Right lobe of liver (tissue), 6 donors: Measurements from ENCODE around the gene MPPED1. TPM values are rescaled to one million over a fixed set of nuclear protein-coding genes. Genes with fewer than 3 reads are reported as not detected.

Experiments
- ATAC-seq, 4 donors: fragments of 200-7000 bp; cut with Tn5 transposase; one replicate each; pipeline ENCODE4 v1.9.1; 2020; ENCODE audit warnings: mild to moderate bottlenecking in 4 of 4, moderate library complexity in 4 of 4
- DNase-seq, 3 donors: peaks; one replicate each; pipeline ENCODE4 v3.0.0-alpha.2; 2020
- H3K27ac ChIP-seq, 3 donors: fragments of 200-600 bp; one replicate each; pipeline ENCODE4 v1.8.0; 2022
- H3K27me3 ChIP-seq, 2 donors: fragments of 200-600 bp; one replicate each; pipeline ENCODE4 v1.8.0; 2022
- H3K36me3 ChIP-seq, 4 donors: fragments of 200-600 bp; sonication (generic) in 1 of 4; one replicate each; pipeline versions ENCODE4 v1.5.1 to v1.8.0; 2017 to 2022; ENCODE audit warnings: control low read depth in 1 of 4
- H3K4me1 ChIP-seq, 4 donors: fragments of 200-600 bp; sonication (generic) in 1 of 4; one replicate each; pipeline versions ENCODE4 v1.5.1 to v1.8.0; 2017 to 2022; ENCODE audit warnings: control low read depth in 1 of 4
- H3K4me3 ChIP-seq, 3 donors: fragments of 200-600 bp; one replicate each; pipeline ENCODE4 v1.8.0; 2022
- H3K9me3 ChIP-seq, 4 donors: fragments of 200-600 bp; sonication (generic) in 1 of 4; one replicate each; pipeline versions ENCODE4 v1.5.1 to v1.8.0; 2017 to 2022; ENCODE audit warnings: control low read depth in 1 of 4
- POLR2A ChIP-seq: fragments of 450-650 bp; IDR thresholded peaks from one replicate; pipeline ENCODE4 v1.6.1; 2017; ENCODE audit warnings: antibody characterized with exemption, mild to moderate bottlenecking
- WGBS: methylation state at CpG from one replicate; pipeline ENCODE4 v1.1.6; 2018; ENCODE audit warnings: low coverage, low lambda C conversion rate; ENCODE audit not compliant: insufficient coverage; ENCODE audit errors: missing lambda C conversion rate; 5-methylcytosine and 5-hydroxymethylcytosine counted together
- intact Hi-C, 2 donors: fragments of 100-400 bp; cut with DNase I; formaldehyde crosslinking; loops; one replicate each; pipeline versions ENCODE4 v1.11.2 to v1.14.1; 2022
- total RNA-seq, 6 experiments: library from RNA; depleted of rRNA in 2 of 6; stranded (reverse); fragments of >200 nt in 2 of 6; fragmentation: NEBNext Ultra II Directional in 3 of 6; extraction: Animal tissue kit (Norgen Biotek cat#: 25700) in 3 of 6; gene quantifications; one replicate each; pipeline versions ENCODE4 v1.1.0 to v1.2.4, GENCODE V29; 2016 to 2023
- TF ChIP-seq, protein P1 (sequence below), 4 donors: fragments of 200-600 bp in 3 of 4; fragments of 450-650 bp in 1 of 4; IDR thresholded peaks; one replicate each; pipeline versions ENCODE4 v1.5.1 to v1.8.0; 2016 to 2022; ENCODE audit warnings: antibody characterized with exemption in 4 of 4, mild to moderate bottlenecking in 2 of 4
- donor health status: DM: no; HTN: yes; CAD: no.
- donor health status: DM: no; HTN: no; CAD: no.
- donor health status: DM: no; HTN: no; CAD: no.
- donor health status: DM: no; HTN: yes; CAD: no.
- donor health status: DM: no; HTN: yes; CAD: no.

MPPED1 gene
- total RNA-seq, 6 experiments from 2014 or later, result 2.4 to 13.8 (median 11.3) TPM

DNA sequence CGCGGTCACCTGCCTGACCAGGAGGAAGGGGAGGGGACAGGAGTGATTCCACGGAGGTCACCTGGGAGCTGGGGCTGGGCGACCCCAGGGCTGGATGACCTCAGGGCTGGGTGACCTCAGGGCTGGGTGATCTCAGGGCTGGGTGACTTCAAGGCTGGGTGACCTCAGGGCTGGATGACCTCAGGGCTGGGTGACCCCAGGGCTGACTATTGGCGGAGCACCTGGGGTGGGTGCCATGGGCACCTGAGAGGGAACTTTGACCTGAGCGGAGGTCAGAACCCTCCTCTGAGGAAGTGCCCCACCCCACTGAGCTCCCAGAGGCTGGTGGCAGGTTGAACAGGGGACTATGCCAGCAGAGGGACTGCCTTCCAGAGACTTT is 11.8 kb upstream of the MPPED1 start:
- peak; percentile 75 to 91 (median 84) for DNase-seq
- peak; percentile 56 to 75 (median 62) for ATAC-seq
- intact Hi-C loops, result loop anchor here in 1 of 2 donors (10.0 kb wide), 1 partner anchor 75 kb away; no protein-coding TSS in a partner anchor
- TF ChIP-seq, protein P1, sequence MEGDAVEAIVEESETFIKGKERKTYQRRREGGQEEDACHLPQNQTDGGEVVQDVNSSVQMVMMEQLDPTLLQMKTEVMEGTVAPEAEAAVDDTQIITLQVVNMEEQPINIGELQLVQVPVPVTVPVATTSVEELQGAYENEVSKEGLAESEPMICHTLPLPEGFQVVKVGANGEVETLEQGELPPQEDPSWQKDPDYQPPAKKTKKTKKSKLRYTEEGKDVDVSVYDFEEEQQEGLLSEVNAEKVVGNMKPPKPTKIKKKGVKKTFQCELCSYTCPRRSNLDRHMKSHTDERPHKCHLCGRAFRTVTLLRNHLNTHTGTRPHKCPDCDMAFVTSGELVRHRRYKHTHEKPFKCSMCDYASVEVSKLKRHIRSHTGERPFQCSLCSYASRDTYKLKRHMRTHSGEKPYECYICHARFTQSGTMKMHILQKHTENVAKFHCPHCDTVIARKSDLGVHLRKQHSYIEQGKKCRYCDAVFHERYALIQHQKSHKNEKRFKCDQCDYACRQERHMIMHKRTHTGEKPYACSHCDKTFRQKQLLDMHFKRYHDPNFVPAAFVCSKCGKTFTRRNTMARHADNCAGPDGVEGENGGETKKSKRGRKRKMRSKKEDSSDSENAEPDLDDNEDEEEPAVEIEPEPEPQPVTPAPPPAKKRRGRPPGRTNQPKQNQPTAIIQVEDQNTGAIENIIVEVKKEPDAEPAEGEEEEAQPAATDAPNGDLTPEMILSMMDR (IDR thresholded peaks at IDR 0.05), result no peak
- TF ChIP-seq POLR2A, result no peak
- peak overlapping the region in 2 of 3 donors; percentile 23 to 36 for H3K4me3 ChIP-seq
- 18% methylated on average over 4 of the region's 6 CpGs for WGBS
- peak overlapping the region; percentile 44 to 88 (median 74) for H3K27ac ChIP-seq
- H3K36me3 ChIP-seq, result no peaks in the 10 kb centered on the region
- no peaks in the 10 kb centered on the region for H3K27me3 ChIP-seq
- H3K4me1 ChIP-seq, result peaks cover 0 to 30% (median 9%) of the 10 kb centered on the region in 4 donors
- H3K9me3 ChIP-seq, result no peaks in the 10 kb centered on the region

DNA sequence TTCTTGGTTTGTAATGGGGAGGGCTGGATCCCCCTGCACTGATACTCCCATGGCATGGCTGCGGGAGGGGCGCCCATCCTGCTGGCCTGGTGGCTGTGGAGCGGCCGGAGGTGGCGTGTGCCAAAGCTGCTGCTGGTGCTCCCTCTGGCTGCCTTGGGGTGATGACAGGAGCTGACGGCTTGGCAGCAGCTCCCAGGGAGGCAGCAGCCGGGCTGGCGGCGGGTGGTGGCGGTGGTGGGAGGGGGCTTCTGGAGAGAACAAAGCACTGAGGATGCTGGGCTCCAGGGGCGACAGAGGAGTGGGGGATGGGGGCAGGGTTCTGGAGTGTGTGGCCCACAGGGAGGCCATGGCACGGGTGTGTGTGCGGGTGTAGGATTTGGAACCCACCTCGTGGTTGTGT is 11.4 kb upstream of the MPPED1 start:
- no peaks in the 10 kb centered on the region for H3K9me3 ChIP-seq
- intact Hi-C loops, result loop anchor here in 1 of 2 donors (10.0 kb wide), 1 partner anchor 74 kb away; no protein-coding TSS in a partner anchor
- ATAC-seq, result peak; percentile 9 to 54 (median 15)
- TF ChIP-seq, protein P1 (IDR thresholded peaks at IDR 0.05), result peak in 3 of 4 donors; percentile 9 to 24 (median 14)
- TF ChIP-seq POLR2A, result no peak
- H3K4me3 ChIP-seq, result peak overlapping the region in 2 of 3 donors; percentile 23 to 36
- H3K4me1 ChIP-seq, result peaks cover 0 to 30% (median 9%) of the 10 kb centered on the region in 4 donors
- no peaks in the 10 kb centered on the region for H3K36me3 ChIP-seq
- H3K27ac ChIP-seq, result peak overlapping the region in 1 of 3 donors; percentile 74
- WGBS, result 37% methylated on average over 6 of the region's 14 CpGs
- DNase-seq, result peak in 2 of 3 donors; percentile 54 to 71
- no peaks in the 10 kb centered on the region for H3K27me3 ChIP-seq

DNA sequence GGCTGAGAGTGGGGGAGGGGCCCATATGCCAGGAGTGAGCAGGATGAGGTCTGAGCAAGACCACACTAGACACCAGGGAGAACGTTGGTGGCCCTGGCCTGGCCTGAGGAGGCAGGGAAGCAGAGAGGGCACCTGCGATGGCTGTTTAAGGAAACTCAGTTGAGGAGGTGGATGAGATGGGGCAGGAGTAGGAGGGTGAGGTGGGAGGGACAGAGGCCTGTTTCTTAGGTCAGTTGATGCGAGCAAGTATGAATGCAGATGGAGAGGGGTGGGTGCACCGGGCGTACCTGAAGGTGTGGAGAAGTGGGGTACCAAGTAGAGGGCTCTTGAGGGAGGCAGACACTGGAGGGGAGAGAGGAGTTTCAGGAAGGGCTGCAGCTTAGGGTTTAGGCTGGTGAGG is 10.6 kb upstream of the MPPED1 start:
- no peak for DNase-seq
- Histone ChIP-seq H3K4me3 (no peak overlapping the region), H3K27me3 (no peaks in the 10 kb centered on the region), H3K9me3 (no peaks in the 10 kb centered on the region), H3K27ac (no peak overlapping the region), H3K36me3 (no peaks in the 10 kb centered on the region), H3K4me1 (peaks cover 0 to 30% (median 9%) of the 10 kb centered on the region in 4 donors)
- WGBS, result 82% methylated on average over 5 of the region's 5 CpGs
- no peak for TF ChIP-seq POLR2A
- TF ChIP-seq, protein P1 (IDR thresholded peaks at IDR 0.05), result no peak
- ATAC-seq, result no peak
- intact Hi-C loops, result loop anchor here in 1 of 2 donors (10.0 kb wide), 1 partner anchor 74 kb away; no protein-coding TSS in a partner anchor

DNA sequence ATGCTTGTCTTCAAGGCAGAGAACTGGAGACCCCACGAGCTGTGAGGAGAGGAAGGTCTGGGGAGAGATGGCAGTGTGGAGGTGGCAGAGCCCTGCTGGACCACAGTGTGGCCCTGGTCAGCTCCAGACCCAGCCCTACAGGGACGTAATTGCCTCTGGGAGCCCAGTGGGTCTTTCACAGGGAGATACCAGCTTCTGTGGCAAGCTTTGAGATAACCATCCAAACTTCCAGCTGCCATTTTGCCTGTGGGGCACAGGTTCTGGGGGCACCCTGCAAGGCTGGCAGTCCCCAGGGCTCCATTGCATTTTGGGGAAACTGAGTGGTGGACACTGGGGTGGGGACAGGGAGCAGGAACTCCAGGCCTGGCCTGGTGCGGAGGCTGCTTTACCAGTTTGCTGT is 10.2 kb upstream of the MPPED1 start:
- no peaks in the 10 kb centered on the region for H3K27me3 ChIP-seq
- DNase-seq (no peak), ATAC-seq (no peak)

More for the DNA sequence above, 10.2 kb upstream of the MPPED1 start:
- WGBS, result no CpG with 5 or more reads among the region's 3 CpGs
- TF ChIP-seq, protein P1 (IDR thresholded peaks at IDR 0.05), result no peak
- TF ChIP-seq POLR2A, result no peak
- intact Hi-C loops, result loop anchor here in 1 of 2 donors (10.0 kb wide), 1 partner anchor 73 kb away; no protein-coding TSS in a partner anchor
- Histone ChIP-seq H3K4me1 (peaks cover 0 to 26% (median 7%) of the 10 kb centered on the region in 4 donors), H3K9me3 (no peaks in the 10 kb centered on the region), H3K4me3 (no peak overlapping the region), H3K27ac (no peak overlapping the region), H3K36me3 (no peaks in the 10 kb centered on the region)
